ENCODE results near the gene BLOC1S4. TPM values are rescaled to one million over a fixed set of nuclear protein-coding genes. Genes with fewer than 3 reads are reported as not detected.

The BLOC1S4 gene
- total RNA-seq, 6 donors from 2014 or later, result 11.5 to 26.8 (median 15.3) TPM

DNA sequence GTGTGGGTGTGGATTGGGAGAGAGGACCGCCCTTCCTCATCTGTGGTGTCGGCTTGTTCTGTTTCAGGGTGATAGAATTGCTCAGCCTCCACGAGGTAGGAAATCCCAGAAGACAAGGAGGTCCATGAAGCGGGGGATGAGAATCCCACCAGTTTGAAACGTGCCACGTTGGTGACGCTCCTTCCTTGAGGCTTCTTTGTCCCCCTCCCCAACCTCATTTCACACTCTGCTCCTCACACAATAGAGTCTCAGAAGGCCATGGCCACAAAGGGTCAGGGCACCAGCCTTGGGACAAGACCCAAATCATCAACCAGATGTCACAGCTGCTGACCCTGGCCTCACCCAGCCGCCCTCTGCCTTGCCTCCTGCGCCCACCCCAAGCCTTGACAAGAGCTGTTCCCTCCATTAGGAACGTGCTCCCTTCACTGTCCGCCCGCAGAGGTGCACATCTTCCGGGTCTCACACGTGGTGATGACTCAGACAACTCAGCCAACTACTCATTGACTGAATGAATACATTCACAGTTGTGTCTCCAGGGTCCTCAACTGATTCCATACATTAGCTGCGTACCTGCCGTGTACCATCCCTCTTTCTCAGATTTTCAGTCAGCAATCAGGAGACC lies 18.3 kb downstream of the BLOC1S4 start:
- DNase-seq, result peak in 1 of 2 donors; percentile 50
- Histone ChIP-seq H3K27ac (no peak overlapping the region), H3K4me1 (peaks cover 4 to 11% (median 7%) of the 10 kb centered on the region in 4 donors), H3K36me3 (no peaks in the 10 kb centered on the region), H3K27me3 (no peaks in the 10 kb centered on the region), H3K9me3 (no peaks in the 10 kb centered on the region), H3K4me3 (no peak overlapping the region)
- TF ChIP-seq, protein P1, sequence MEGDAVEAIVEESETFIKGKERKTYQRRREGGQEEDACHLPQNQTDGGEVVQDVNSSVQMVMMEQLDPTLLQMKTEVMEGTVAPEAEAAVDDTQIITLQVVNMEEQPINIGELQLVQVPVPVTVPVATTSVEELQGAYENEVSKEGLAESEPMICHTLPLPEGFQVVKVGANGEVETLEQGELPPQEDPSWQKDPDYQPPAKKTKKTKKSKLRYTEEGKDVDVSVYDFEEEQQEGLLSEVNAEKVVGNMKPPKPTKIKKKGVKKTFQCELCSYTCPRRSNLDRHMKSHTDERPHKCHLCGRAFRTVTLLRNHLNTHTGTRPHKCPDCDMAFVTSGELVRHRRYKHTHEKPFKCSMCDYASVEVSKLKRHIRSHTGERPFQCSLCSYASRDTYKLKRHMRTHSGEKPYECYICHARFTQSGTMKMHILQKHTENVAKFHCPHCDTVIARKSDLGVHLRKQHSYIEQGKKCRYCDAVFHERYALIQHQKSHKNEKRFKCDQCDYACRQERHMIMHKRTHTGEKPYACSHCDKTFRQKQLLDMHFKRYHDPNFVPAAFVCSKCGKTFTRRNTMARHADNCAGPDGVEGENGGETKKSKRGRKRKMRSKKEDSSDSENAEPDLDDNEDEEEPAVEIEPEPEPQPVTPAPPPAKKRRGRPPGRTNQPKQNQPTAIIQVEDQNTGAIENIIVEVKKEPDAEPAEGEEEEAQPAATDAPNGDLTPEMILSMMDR (IDR thresholded peaks at IDR 0.05), result no peak
- TF ChIP-seq POLR2AphosphoS5 (IDR thresholded peaks at IDR 0.05) (no peak), EP300 (IDR thresholded peaks at IDR 0.05) (no peak), POLR2A (IDR thresholded peaks at IDR 0.05) (no peak)
- no peak for ATAC-seq (ENCODE audit: low FRiP score in 2 of 2)
- 80 to 82% methylated on average over 16 of the region's 16 CpGs for WGBS, 2 donors

DNA sequence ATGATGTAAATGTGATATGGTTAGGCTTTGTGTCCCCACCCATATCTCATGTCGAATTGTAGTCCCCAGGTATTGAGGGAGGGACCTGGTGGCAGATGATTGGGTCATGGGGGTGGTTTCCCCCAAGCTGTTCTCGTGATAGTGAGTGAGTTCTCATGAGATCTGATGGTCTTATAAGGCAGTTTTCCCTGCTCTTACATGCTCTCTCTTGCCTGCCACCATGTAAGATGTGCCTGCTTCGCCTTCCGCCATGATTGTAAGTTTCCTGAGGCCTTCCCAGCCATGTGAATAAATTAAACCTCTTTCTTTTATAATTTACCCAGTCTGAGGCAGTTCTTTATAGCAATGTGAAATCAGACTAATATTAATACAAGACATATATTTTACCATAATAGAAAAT lies 23.9 kb downstream of the BLOC1S4 start:
- ATAC-seq (ENCODE audit: low FRiP score in 2 of 2), result no peak
- H3K4me3 ChIP-seq, result no peak overlapping the region
- H3K27ac ChIP-seq, result no peak overlapping the region
- WGBS, 2 donors, result 86 to 87% methylated on average over 4 of the region's 4 CpGs
- DNase-seq, result no peak
- no peaks in the 10 kb centered on the region for H3K27me3 ChIP-seq
- no peaks in the 10 kb centered on the region for H3K9me3 ChIP-seq
- TF ChIP-seq, protein P1 (IDR thresholded peaks at IDR 0.05), result no peak
- no peak for TF ChIP-seq POLR2AphosphoS5 (IDR thresholded peaks at IDR 0.05)
- H3K4me1 ChIP-seq, result no peaks in the 10 kb centered on the region
- H3K36me3 ChIP-seq, result no peaks in the 10 kb centered on the region

DNA sequence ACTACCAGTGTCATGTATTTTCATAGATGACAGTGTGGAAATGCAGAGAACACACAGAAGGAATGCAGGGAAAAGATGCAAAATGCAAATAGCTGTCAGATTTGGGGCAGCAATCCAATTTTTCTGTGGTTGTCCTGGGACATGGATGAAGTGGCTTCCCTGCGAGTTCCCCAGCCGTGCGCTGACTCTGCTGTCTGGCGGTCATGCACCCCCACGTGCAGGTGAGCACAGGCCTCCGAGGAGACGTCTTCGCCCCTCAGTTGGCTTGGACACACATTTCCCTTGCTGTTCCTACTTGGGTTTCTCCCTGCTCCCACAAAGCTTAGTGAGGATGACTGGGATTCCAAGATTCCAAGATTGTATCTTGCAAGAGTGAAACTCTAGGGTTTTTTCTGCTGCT lies 24.4 kb downstream of the BLOC1S4 start:
- TF ChIP-seq, protein P1 (IDR thresholded peaks at IDR 0.05), result no peak
- TF ChIP-seq EP300 (IDR thresholded peaks at IDR 0.05) (no peak), POLR2AphosphoS5 (IDR thresholded peaks at IDR 0.05) (no peak), POLR2A (IDR thresholded peaks at IDR 0.05) (no peak)
- no peaks in the 10 kb centered on the region for H3K36me3 ChIP-seq

DNA sequence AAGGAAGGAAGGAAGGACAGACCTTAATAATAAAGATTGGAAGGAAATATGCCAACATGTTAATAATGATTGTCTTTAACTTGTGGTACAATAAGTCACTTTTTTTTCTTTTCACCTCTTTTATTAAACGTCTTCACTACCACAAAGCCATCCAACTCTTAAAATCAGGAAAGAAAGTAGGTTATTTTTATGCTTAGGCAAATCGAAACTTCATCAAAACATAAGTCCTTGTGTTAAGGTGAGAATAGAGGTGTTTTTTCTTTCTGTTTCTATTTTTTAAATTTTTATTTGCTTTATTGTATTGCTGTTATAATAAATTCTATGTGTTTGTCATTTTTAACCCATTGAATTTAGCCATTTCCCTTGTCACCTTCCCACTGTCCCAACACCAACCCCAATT lies 26.5 kb downstream of the BLOC1S4 start:
- no peak for TF ChIP-seq POLR2A (IDR thresholded peaks at IDR 0.05)
- no peak for TF ChIP-seq POLR2AphosphoS5 (IDR thresholded peaks at IDR 0.05)
- no peak for TF ChIP-seq EP300 (IDR thresholded peaks at IDR 0.05)
- TF ChIP-seq, protein P1 (IDR thresholded peaks at IDR 0.05), result no peak
- no peaks in the 10 kb centered on the region for H3K27me3 ChIP-seq
- WGBS, 2 donors, result 54 to 65% methylated on average over 2 of the region's 2 CpGs
- no peak overlapping the region for H3K27ac ChIP-seq
- ATAC-seq (ENCODE audit: low FRiP score in 2 of 2), result no peak
- no peak for DNase-seq
- H3K9me3 ChIP-seq, result no peaks in the 10 kb centered on the region
- H3K36me3 ChIP-seq, result no peaks in the 10 kb centered on the region
- H3K4me1 ChIP-seq, result peaks cover 0 to 13% (median 7%) of the 10 kb centered on the region in 4 donors
- H3K4me3 ChIP-seq, result no peak overlapping the region

More for the DNA sequence above, 24.4 kb downstream of the BLOC1S4 start:
- DNase-seq, result no peak
- Histone ChIP-seq H3K9me3 (no peaks in the 10 kb centered on the region), H3K27ac (no peak overlapping the region), H3K27me3 (no peaks in the 10 kb centered on the region), H3K4me3 (no peak overlapping the region), H3K4me1 (no peaks in the 10 kb centered on the region)
- 85 to 86% methylated on average over 4 to 8 of the region's 8 CpGs for WGBS, 2 donors
- no peak for ATAC-seq (ENCODE audit: low FRiP score in 2 of 2)

DNA sequence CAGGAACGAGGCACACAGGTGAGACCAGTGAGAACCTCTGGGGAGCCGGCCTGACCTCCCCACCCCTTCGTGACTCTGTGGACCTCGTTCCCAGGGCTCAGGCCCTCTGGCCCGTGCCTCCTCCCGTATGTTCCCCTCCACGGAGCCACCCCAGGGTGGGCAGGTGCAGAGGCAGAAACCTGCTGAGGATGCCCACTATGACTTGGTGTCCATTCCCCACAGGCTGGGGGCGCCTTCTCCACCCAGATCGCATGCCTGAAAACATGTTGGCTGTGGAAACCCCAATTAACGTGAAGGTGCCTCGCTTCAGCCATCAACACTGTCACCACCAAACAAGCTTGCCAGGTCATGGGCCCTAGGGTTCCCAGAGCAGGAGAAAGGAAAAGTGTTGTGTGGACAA lies 27.0 kb downstream of the BLOC1S4 start:
- Histone ChIP-seq H3K36me3 (no peaks in the 10 kb centered on the region), H3K27me3 (no peaks in the 10 kb centered on the region), H3K9me3 (no peaks in the 10 kb centered on the region), H3K4me3 (no peak overlapping the region), H3K4me1 (peaks cover 2 to 18% (median 11%) of the 10 kb centered on the region in 4 donors), H3K27ac (no peak overlapping the region)
- WGBS, 2 donors, result 82 to 85% methylated on average over 10 to 11 of the region's 11 CpGs
- TF ChIP-seq EP300 (IDR thresholded peaks at IDR 0.05) (no peak), POLR2A (IDR thresholded peaks at IDR 0.05) (no peak), POLR2AphosphoS5 (IDR thresholded peaks at IDR 0.05) (no peak)
- TF ChIP-seq, protein P1 (IDR thresholded peaks at IDR 0.05), result no peak
- DNase-seq, result no peak
- ATAC-seq (ENCODE audit: low FRiP score in 2 of 2), result no peak

Data from upper lobe of left lung (tissue), 6 donors.